Measurements from ENCODE around the gene UNC13A. TPM values are rescaled to one million over a fixed set of nuclear protein-coding genes. Genes with fewer than 3 reads are reported as not detected.

UNC13A gene
- total and polyA plus RNA-seq, 2 of the 13 experiments (the other 11 are each of a cell fraction or from before 2014, with no cell fraction given): 0.11 to 0.45 TPM

- peak; percentile 100 for TF ChIP-seq CCDC6 (CRISPR knock-in tag; IDR thresholded peaks at IDR 0.05)
- TF ChIP-seq ZBTB8A (CRISPR knock-in tag; IDR thresholded peaks at IDR 0.05; ENCODE audit: borderline replicate concordance, low read depth): peak; percentile 96
- 0 out of 2 replicates have a peak, but pooled peaks have one; percentile 61 for TF ChIP-seq ZNF296 (CRISPR knock-in tag; conservative IDR thresholded peaks at IDR 0.05)
- no peak for TF ChIP-seq ZNF33A (CRISPR knock-in tag; IDR thresholded peaks at IDR 0.05; ENCODE audit: borderline replicate concordance)
- peak; percentile 84 for TF ChIP-seq AFF4 (CRISPR knock-in tag; IDR thresholded peaks at IDR 0.05)
- peak; percentile 95 for TF ChIP-seq HOXA3 (CRISPR knock-in tag; IDR thresholded peaks at IDR 0.05)
- peak; percentile 100 for TF ChIP-seq ZNF598 (CRISPR knock-in tag; IDR thresholded peaks at IDR 0.05; ENCODE audit: borderline replicate concordance)
- TF ChIP-seq MLLT10 (CRISPR knock-in tag; IDR thresholded peaks at IDR 0.05): no peak
- 0 out of 2 replicates have a peak, but pooled peaks have one; percentile 59 for TF ChIP-seq ZUFSP (CRISPR knock-in tag; IDR thresholded peaks at IDR 0.05; ENCODE audit: borderline replicate concordance)
- TF ChIP-seq ZNF614 (CRISPR knock-in tag; IDR thresholded peaks at IDR 0.05; ENCODE audit: borderline replicate concordance): peak; percentile 92; the same call in 1 of the 2 replicates
- peak; percentile 51 for TF ChIP-seq BHLHE40 (IDR thresholded peaks at IDR 0.05; ENCODE audit: low read length)
- TF ChIP-seq SNRNP70 (IDR thresholded peaks at IDR 0.05; ENCODE audit: low read depth, low read length): no peak
- TF ChIP-seq ZNF724P (CRISPR knock-in tag; IDR thresholded peaks at IDR 0.05; ENCODE audit: borderline replicate concordance): peak; percentile 97
- TF ChIP-seq ZNF281 (CRISPR knock-in tag; IDR thresholded peaks at IDR 0.05; ENCODE audit: borderline replicate concordance): no peak
- TF ChIP-seq RAD21 (CRISPR knock-in tag; IDR thresholded peaks at IDR 0.05): peak; percentile 87
- TF ChIP-seq ZBTB39 (CRISPR knock-in tag; IDR thresholded peaks at IDR 0.05): 0 out of 2 replicates have a peak, but pooled peaks have one; percentile 79
- TF ChIP-seq NCOA2 (CRISPR knock-in tag; IDR thresholded peaks at IDR 0.05): no peak; the same call in 1 of the 2 replicates
Observed at GRCh38 chr19:17605761-17606589, 82.2 kb downstream of the UNC13A start (continued).

All from HepG2 (cell line).